GM18858 (cell line): ENCODE results near the gene PCBD1.

ENCODE experiments used
- ATAC-seq: cut with Tn5 transposase; IDR thresholded peaks from one replicate; pipeline ENCODE4 v1.9.1; 2021; ENCODE audit not compliant: unreplicated experiment

Gene PCBD1

GRCh38 chr10:70905071-70906021, 17.0 kb upstream of the PCBD1 start:
- no peak for ATAC-seq

GRCh38 chr10:70903262-70903921, 15.0 kb upstream of the PCBD1 start:
- no peak for ATAC-seq

- ATAC-seq = no peak
These were observed 14.4 kb upstream of the PCBD1 start for GRCh38 chr10:70902661-70903261.

- no peak for ATAC-seq
These were observed 13.0 kb upstream of the PCBD1 start for GRCh38 chr10:70901276-70901878.

GRCh38 chr10:70899096-70899495, 10.7 kb upstream of the PCBD1 start:
- ATAC-seq = no peak

- no peak for ATAC-seq
These were observed 10.3 kb upstream of the PCBD1 start for GRCh38 chr10:70898687-70899086.

- ATAC-seq = no peak
These were observed 8.2 kb upstream of the PCBD1 start for GRCh38 chr10:70896551-70896950.

GRCh38 chr10:70894416-70894815, 6.1 kb upstream of the PCBD1 start:
- ATAC-seq = no peak

GRCh38 chr10:70893227-70894006, 5.1 kb upstream of the PCBD1 start:
- ATAC-seq = no peak

GRCh38 chr10:70892631-70893030, 4.3 kb upstream of the PCBD1 start:
- no peak for ATAC-seq

GRCh38 chr10:70891627-70892026, 3.3 kb upstream of the PCBD1 start:
- no peak for ATAC-seq

- no peak for ATAC-seq
These were observed 2.6 kb upstream of the PCBD1 start for GRCh38 chr10:70890917-70891431.

GRCh38 chr10:70889291-70889690, 926 bp upstream of the PCBD1 start:
- no peak for ATAC-seq

GRCh38 chr10:70886921-70887665, 1.3 kb downstream of the PCBD1 start:
- no peak for ATAC-seq

GRCh38 chr10:70885931-70886903, 2.1 kb downstream of the PCBD1 start:
- no peak for ATAC-seq

- ATAC-seq = no peak
These were observed 2.9 kb downstream of the PCBD1 start for GRCh38 chr10:70885481-70885880.

- ATAC-seq = no peak
These were observed 3.6 kb downstream of the PCBD1 start for GRCh38 chr10:70884741-70885140.

GRCh38 chr10:70880077-70880534, 8.3 kb downstream of the PCBD1 start:
- no peak for ATAC-seq
